22Rv1 (cell line): Measurements from ENCODE around the gene RPA1.

Experiments
- ZFX ChIP-seq: fragments of 450-650 bp; IDR thresholded peaks from 2 replicates; pipeline ENCODE4 v1.6.1; 2017; ENCODE audit warnings: antibody characterized with exemption, borderline replicate concordance
- TF ChIP-seq, protein P1 (sequence below): fragments of 450-650 bp; IDR thresholded peaks from 2 replicates; pipeline ENCODE4 v1.5.1; 2017; ENCODE audit warnings: mild to moderate bottlenecking

DNA sequence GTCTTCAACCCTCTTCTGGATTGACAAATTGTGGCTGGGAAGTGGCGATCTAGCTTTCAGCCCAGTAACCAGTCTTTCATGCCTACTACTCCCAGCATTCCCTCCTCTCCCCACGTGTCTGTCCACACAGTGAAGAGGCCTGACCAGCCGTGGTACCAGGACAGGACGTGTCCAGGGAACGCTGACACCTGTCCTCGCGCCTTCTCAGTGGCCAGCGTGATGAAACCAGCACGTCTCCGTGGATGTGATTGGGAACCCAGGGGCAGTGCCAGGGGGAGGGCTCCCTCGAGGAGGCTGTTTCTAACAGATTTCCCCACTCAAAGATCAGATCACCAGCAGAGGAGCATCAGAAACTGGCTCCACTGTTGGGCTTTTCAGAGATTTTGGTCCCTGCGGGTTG, 69.1 kb downstream of the RPA1 start:
- TF ChIP-seq, protein P1, sequence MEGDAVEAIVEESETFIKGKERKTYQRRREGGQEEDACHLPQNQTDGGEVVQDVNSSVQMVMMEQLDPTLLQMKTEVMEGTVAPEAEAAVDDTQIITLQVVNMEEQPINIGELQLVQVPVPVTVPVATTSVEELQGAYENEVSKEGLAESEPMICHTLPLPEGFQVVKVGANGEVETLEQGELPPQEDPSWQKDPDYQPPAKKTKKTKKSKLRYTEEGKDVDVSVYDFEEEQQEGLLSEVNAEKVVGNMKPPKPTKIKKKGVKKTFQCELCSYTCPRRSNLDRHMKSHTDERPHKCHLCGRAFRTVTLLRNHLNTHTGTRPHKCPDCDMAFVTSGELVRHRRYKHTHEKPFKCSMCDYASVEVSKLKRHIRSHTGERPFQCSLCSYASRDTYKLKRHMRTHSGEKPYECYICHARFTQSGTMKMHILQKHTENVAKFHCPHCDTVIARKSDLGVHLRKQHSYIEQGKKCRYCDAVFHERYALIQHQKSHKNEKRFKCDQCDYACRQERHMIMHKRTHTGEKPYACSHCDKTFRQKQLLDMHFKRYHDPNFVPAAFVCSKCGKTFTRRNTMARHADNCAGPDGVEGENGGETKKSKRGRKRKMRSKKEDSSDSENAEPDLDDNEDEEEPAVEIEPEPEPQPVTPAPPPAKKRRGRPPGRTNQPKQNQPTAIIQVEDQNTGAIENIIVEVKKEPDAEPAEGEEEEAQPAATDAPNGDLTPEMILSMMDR, result no peak
- TF ChIP-seq ZFX, result no peak
